Endometrial microvascular endothelial cells (primary cell): ENCODE results near the gene NTN3. TPM values are rescaled to one million over a fixed set of nuclear protein-coding genes. Genes with fewer than 3 reads are reported as not detected.

Source experiments
- in situ Hi-C: cut with HindIII; loops from 2 replicates; pipeline ENCODE4 v1.10.0; 2017; ENCODE audit warnings: low sequenced_read_pairs, low pct_unique_long_range_greater_than_20kb; ENCODE audit errors: inconsistent ontology term
- total RNA-seq: library from RNA; depleted of rRNA; stranded (reverse); fragments of >200 nt; gene quantifications from one replicate; pipeline ENCODE4 v1.2.3, GENCODE V29; 2015; ENCODE audit errors: inconsistent ontology term

NTN3 gene
- total RNA-seq, 1 donor from 2014 or later = not detected

DNA sequence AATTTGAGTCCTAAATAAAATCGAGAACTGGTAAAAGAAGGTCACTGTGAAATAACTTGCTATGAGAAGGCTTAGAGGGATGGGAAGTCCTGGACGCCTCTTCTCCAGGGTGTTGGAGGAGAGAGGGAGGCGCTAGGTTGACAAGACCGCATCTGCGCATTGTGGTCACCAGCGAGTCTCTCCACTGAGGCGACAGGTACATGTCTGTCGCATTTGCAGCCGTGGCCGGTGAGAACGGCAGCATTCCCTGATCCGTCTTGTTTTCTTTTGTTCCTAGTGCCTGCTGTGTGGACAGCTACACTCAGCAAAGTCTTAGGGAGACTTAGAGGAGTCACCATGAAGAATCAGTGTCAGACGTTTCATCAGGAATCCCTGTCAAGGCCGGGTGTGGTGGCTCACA is 34.6 kb downstream of the NTN3 start:
- in situ Hi-C loops = no loop called here

DNA sequence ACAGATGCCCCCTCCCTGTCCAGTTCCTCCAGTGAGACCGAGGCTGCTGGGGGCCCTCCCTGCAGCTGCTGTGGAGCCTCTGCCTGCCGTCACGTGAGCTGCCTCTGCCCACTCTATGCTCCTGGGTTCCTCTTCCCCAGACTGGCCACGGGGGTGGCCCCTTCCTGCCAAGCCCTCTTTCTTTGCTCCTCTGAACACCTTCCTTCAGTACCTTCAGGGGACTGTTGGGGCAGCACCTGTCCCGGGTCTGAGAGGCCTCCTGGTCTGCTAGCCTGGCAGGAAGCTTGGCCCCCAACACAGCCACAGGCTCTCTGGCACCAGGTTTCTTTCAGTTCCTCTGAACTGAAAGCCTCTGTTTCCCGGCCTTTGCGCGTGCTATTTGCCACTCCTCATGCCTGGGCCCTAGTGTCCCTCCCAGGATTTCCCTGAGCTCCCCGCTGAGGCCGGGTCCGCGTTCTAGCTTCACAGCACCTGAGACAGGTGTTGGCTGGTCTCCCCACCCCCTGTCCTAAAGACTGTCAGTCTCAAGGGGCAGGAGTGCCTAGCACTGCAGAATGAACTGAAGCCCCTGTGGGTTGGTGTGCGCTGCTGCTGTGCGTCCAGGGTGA is 36.1 kb downstream of the NTN3 start:
- in situ Hi-C loops = no loop called here

DNA sequence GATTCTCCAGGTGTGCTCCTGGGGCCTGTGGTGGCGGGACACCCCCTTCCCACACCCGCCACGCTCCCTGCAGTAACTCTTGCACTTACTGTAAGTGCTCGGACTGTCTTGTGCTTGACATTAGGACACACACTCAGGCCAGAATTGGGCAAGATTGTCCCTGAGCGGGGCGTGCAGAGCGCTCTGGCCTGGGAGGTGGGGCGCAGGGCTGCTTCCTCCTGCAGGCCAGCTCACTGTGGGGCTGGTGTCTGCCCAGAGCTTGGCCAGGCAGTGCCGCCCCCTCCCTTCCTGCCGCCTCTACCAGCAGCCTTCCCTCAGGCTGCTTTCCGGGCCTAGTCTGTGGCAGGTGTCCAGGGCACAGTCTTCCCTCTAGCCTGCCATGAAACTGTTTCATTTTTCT is 36.6 kb downstream of the NTN3 start:
- in situ Hi-C loops = no loop called here

DNA sequence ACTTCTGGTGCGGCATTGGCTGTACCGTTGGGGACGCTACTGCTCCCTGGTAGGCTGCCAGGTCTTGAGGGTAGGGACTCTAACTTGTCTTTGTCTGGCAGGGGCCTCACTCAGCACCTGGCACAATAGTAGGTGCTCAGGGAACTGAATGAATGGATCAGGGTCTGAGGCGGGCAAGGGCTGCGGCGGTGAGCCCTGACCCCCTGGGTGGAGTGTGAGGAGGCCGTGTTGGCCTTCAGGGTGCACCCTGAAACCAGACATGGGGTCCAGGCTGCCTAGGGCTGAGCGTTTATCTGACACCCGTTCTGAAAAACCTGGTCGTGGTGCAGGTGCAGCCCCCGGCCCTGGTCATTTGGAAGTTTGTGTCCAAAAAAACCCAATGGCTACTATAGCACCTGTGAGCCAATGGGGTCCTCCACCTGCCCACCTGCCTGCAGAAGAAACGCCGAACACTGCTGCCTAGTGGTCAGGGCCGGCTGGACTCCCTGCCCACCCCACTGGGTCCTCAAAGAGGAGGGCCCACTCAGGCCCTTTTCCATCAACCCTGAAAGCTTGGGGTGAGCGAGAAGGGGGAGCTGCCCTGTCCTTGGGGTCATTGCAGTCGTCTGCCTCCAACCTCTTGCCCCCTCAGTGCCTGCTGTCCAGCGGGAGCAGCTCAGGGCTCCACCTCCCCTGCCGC is 37.8 kb downstream of the NTN3 start:
- in situ Hi-C loops = no loop called here

DNA sequence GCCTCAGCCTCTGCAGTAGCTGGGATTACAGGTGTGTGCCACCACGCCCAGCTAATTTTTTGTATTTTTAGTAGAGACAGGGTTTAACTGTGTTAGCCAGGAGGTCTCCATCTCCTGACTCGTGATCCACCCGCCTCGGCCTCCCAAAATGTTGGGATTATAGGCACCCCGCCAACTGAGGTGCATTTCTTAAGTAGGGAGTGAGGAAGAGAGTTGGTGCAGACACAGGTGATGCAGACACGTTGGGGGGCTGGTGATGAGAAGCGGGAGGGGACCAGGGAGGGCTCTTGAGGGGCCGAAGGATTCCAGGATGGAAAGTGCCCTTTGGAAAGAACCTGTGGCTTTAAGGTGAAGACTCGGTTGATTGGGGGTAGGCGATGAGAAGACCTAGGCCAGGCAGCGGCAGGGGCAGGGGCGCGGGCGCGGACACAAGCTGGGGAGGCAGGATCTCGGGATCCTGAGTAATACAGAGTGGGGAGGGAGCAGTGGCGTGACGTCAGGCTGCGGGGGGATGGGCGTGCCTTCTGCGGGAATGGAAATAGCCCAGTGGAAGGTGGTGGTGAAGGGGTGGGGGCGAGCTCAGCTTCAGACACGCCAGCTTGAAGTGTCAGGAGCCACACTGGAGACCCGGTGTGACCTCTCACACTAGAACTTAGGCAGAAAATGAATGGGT is 40.2 kb downstream of the NTN3 start:
- in situ Hi-C loops = no loop called here

DNA sequence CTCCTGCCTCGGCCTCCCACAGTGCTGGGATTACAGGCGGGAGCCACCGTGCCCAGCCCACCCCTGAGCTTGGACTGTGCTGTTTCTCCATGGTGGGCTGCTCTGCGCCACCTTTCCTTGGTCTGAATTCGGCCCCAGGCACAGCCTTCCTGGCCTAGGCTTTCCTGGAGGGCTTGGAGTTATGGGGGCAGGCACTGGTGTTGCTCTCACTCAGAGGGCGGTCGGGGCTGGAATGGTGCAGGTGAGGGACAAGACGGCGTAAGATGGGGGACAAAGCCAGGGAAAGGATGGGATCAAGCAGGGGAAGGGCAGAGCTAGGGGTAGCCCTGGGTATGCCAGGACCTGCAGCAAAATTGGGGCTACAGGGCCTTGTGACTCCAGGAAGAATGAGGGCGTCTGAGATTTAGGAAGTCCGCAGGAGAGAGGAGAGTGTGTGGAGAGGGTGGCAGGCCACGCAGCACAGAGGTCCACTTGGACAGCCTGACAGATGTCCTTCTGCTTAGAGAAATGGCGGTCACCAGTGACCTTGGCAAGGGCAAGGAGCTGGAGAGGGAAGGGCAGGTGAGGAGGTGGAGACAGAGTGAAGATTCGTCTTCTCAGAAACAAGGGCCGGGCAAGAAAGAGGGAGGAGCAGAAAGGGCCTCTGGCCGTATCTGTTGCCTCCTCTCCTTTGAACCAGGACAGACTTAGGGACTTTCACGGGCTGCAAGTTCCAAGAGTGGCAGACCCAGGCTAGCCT is 41.1 kb downstream of the NTN3 start:
- in situ Hi-C loops = no loop called here

DNA sequence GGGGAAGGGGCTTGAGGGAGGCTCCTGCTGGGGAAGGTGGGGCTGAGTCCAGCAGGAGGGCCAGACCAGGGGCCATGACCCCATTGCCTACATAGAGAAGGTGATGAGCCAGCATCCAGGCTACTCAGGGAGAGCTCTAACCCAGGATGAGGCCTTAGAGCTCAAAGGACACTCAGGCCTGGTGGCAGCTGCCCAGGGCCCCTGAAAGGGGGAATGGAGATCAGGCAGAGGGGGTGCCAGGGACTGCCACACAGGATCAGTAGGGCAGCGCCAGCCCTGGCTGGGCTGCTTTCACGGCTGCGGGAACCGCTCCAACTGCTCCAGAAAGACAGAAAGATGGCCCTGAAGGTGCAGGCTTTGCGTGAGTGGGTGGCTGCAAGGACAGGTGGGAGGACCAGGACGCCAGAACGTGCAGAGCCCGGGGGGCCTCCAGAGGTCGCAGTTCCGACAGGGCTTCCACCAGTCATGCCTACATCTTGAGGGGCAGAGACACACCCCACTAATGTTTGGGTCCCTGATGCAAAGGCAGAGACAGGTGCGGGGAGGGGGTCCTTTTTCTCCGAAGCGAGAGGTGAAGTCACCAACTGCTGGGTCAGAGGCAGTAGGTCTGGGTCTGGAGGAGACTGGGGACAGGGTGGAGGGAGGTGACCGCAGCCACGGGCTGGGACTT is 41.8 kb downstream of the NTN3 start:
- in situ Hi-C loops = no loop called here

DNA sequence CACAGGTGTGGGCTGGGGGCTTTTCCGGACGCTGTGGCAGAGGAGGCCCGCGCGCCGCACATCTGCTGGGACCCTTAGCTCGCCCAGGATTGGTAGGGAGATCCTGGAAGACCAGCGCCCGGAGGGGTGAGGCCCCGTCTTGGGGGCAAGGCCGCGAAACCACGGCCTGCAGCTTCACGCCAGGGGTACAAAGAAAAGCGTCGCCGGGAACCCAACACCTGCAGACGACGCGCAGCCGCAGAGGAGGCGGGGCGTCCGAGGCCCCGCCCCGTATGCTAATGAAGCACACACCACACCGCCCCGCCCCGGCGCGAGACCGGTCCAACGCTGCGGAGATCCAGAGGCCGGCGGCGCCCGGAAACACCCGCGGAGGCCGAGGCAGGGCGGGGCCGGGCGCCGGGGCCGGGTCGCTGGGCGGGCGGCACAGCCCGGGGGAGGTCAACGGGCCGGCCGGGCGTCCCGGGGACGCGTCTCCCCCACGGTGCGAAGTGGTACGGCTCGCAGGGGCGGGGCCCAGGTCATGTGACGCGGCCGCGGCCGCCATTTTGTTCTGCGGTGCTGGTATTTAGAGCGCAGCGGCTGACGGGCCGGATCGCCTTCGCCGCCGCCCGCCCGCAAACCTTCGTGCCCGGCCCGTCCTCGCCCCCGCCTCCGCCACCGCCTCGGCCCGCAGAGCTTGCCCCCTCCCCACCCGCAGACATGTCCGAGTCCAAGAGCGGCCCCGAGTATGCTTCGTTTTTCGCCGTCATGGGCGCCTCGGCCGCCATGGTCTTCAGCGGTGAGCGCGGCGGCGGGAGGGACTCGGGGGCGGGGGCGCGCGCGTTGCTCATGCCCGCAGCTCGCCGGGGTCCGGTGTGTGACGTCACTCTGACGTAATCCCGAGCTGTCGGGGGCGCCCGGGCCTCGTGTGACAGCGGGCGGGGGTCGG is 42.6 kb downstream of the NTN3 start, which contains the start of gene ATP6V0C:
TSS of gene ATP6V0C (plus strand) at position 548 of the 928 bp plus-strand sequence. CDS start at position 700, 152 bp downstream.
- in situ Hi-C loops = no loop called here

DNA sequence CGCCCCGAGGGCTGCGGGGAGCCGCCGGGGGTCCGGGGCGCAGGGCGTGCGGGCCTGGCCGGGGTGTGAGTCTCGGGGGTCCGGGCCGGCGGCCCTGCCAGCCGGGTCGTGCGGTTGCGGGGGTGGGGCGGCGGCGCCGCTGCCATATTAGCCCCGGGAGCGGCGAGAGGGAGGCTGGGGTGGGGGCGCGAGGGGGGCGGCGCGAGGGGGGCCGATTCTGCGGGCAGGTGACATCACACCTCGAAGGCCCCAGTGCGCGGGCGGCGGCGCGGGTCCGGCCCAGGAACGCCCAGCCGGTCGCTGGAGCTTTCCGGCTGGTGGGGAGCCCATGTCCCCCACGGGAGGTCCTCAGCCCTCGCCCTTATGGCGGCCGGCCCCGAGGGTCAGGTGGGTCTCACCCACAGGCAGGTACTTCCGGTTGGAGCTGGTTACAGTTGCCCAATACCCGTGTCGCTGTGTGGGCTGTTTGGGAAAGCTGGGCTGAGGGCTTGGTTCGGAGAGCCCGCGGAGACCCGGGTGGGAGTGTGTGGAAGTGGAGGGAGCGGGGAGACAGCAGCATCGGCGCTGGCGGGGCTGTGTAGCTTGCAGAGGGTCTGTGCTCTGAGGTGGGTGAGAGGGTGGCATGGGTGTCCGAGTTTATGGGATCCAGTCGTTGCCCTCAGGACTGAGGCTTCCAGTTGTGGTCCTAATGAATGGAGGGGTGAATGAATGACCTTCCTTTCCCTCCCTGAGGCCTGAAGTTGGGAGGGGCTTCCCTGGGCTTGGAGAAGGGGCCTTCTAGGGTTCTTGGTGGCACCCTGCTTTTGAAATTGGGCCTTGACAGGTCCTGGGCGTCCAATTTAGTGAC is 43.5 kb downstream of the NTN3 start:
- in situ Hi-C loops = no loop called here

DNA sequence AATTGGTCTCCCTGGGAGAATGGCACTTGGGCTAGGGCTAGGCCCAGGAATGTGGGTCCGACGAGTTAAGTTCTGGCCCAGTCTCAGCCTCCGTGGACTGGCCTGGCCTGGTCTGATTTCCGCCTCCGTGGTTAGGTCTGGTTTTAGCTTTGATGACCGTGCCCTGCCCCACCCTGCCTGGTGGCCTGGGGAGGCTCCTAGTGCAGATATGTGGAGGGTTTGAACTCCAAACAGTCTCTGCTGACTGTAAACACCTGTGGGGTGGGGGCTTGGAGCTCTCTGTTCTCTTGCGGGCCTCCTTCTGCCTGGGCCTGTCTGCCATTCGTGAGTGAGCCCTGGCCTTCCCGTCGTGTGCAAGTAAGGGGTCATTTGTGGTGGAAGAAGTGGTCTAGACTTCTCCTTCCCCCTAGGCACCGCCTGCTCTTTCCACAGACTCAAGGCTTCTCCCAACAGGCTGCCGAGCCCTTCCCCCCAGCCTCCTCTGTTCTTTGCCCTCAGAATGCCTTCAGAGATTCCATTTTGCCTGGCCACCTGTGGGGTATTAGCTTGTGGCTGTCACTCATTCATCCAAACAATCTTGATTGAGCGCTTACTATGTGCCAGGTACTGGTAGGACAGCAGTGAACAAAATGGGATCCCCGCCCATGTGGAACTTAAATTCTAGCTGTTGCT is 44.2 kb downstream of the NTN3 start:
- in situ Hi-C loops = no loop called here

DNA sequence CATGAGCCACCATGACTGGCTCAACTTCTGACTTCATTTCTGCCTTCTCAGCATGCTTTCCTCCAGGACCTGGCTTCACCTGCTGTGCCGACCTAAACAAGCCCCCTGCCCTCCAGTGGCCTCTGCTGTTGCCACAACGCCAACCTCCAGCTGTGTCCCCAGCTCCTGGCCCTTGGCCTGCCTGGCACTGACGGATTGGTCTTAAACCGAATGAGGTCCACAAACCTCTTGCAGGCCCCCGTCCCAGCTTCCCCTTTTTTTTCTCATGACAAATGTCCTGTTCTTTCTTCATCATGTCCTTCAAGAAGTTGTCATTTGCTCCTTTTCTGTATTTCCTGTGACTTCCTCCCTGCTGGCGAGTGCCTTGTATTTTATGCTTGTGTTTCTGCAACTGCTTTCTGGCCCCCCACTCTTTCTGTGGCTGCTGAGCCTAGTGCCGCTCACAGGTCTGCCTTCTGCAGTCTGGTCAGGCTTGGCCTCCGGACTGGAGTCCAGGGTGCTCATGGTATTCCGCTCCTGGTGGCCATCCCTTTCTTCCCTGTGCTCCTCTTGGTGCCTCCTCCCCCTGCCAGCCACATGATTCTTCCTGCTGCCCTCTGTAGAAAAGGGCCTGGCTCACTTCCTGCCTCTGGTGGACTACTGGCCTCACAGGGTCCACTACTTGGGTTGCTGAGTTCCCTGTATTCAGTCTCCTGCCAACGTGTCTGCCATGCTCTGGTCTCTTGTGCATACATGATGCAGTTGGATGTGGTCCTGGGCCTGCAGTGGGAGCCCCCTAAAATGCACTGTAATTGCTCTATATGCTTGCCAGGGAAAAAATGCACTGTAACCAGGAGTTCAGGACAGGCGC is 45.5 kb downstream of the NTN3 start:
- in situ Hi-C loops = no loop called here

DNA sequence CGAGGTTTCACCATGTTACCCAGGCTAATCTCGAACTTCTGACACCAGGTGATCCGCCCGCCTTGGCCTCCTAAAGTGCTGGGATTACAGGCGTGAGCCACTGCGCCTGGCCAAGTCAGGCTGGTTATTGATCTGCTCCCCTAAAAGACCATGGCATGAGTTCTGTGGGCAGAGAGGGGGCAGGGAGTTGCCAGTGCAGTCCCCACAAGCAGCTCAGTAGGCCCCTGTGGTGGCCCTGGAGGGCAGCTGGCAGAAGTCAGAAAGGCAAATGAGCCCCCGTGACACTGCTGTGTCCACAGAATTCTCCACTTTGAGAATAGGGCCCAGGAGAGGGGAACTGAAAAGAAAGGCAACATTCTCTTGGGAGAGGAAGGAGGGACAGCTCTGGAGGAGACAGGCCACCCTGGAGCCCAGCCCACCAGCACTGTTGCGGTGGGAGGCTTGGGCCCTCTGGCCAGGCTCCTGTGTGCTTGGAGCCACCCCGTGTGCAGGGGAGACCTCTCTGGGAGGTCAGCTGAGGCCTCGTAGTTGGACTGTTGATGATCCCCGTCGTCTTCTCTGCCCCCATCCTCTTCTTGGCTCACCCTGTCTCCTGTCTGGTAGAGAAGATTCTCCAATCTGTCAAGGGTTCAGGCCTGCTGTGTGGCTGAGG is 47.0 kb downstream of the NTN3 start:
- in situ Hi-C loops = no loop called here

DNA sequence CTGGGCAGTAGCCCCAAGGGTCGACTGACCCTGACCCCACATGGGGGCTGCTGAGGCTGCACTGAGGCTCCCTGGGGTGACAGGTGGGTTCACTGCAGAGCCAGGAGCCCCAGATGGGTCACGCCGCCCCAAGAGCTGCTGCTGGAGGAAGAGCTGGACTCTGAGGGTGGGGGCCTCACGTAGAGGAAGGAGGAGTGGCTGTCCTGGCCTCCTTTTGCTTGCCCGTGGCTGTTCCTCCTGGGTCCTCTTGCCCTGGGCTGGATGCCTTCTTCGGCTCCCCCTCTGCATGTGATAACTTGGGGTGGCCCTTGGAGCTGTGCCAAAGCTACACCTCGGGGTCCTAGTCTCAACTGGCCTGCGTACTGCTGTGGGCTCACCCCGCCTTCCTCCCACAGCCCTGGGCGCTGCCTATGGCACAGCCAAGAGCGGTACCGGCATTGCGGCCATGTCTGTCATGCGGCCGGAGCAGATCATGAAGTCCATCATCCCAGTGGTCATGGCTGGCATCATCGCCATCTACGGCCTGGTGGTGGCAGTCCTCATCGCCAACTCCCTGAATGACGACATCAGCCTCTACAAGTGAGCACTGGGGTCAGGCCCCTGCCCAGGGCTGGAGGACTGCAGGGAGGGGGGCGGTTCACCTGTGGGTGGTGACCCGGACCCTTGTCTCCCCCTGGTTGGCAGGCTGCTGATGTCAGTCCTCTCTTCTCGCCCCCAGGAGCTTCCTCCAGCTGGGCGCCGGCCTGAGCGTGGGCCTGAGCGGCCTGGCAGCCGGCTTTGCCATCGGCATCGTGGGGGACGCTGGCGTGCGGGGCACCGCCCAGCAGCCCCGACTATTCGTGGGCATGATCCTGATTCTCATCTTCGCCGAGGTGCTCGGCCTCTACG is 48.0 kb downstream of the NTN3 start:
- in situ Hi-C loops = no loop called here

DNA sequence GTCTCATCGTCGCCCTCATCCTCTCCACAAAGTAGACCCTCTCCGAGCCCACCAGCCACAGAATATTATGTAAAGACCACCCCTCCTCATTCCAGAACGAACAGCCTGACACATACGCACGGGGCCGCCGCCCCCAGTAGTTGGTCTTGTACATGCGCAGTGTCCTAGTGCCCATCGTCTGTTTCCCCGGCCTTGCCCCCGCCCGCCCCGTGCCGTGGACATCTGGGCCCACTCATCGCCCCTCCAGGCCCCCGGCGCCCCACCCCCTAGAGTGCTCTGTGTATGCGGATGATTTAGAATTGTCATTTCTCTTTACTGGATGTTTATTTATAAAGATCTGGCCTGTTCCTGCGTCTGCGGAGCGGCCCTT is 48.6 kb downstream of the NTN3 start:
- in situ Hi-C loops = no loop called here
